Osteocyte (in vitro differentiated cells): ENCODE results near the gene SPDYA. TPM values are rescaled to one million over a fixed set of nuclear protein-coding genes. Genes with fewer than 3 reads are reported as not detected.

Source experiments
- DNase-seq: peaks from one replicate; pipeline ENCODE4 v3.0.0; 2021; ENCODE audit warnings: mixed read lengths; ENCODE audit not compliant: unreplicated experiment; ENCODE audit errors: extremely low spot score
- H3K27ac Mint-ChIP-seq: one replicate; pipeline ENCODE4 v1.8.0; 2021; ENCODE audit warnings: mild to moderate bottlenecking, mixed read lengths; ENCODE audit not compliant: unreplicated experiment
- H3K27me3 Mint-ChIP-seq: one replicate; pipeline ENCODE4 v1.8.0; 2021; ENCODE audit warnings: mixed read lengths; ENCODE audit not compliant: unreplicated experiment
- H3K36me3 Mint-ChIP-seq: one replicate; pipeline ENCODE4 v1.8.0; 2021; ENCODE audit warnings: mixed read lengths; ENCODE audit not compliant: unreplicated experiment
- H3K4me1 Mint-ChIP-seq: one replicate; pipeline ENCODE4 v1.8.0; 2021; ENCODE audit warnings: mixed read lengths; ENCODE audit not compliant: unreplicated experiment
- H3K4me3 Mint-ChIP-seq: one replicate; pipeline ENCODE4 v1.8.0; 2021; ENCODE audit warnings: mild to moderate bottlenecking, moderate library complexity, mixed read lengths; ENCODE audit not compliant: unreplicated experiment
- H3K9me3 Mint-ChIP-seq: one replicate; pipeline ENCODE4 v1.8.0; 2021; ENCODE audit warnings: mixed read lengths; ENCODE audit not compliant: unreplicated experiment
- CTCF ChIP-seq: fragments of 200-600 bp; sonication (generic); IDR thresholded peaks from 2 replicates; pipeline ENCODE4 v1.5.0; 2021; ENCODE audit warnings: antibody characterized with exemption, mild to moderate bottlenecking, moderate library complexity
- total RNA-seq: library from RNA; stranded (reverse); gene quantifications from 2 replicates; pipeline ENCODE4 v1.2.1, GENCODE V29; 2021

Gene SPDYA
- total RNA-seq, 1 donor from 2014 or later, result 0.62 TPM

GRCh38 chr2:28801726-28802125 lies 8.9 kb upstream of the SPDYA start:
- DNase-seq, result no peak
- Mint-ChIP-seq H3K4me3 (no peak overlapping the region), H3K9me3 (peaks cover 11% of the 10 kb centered on the region), H3K36me3 (peaks cover 54% of the 10 kb centered on the region), H3K4me1 (peaks cover 2% of the 10 kb centered on the region), H3K27me3 (no peaks in the 10 kb centered on the region), H3K27ac (peak overlapping the region; percentile 34)
- no peak for TF ChIP-seq CTCF

- Mint-ChIP-seq H3K36me3 (peaks cover 43% of the 10 kb centered on the region), H3K27ac (peak overlapping the region; percentile 52)
- no peak for TF ChIP-seq CTCF
Measured at GRCh38 chr2:28802975-28803429, 7.6 kb upstream of the SPDYA start.

DNA sequence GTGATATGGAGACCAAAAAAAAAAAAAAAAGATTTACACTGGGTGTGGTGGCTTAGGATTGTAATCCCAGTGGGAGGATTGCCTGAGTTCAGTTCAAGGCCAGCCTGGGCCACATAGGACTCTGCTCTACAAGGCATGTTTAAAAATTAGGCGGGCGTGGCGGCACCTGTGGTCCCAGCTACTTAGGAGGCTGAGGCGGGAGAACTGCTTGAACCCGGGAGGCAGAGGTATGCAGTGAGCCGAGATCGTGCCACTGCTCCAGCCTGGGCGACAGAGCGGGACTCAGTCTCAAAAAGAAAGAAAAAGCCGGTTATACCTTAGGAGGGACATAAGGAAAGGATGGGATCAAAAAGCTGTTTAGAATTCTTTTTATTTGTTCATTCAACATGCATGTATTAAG lies 707 bp upstream of the SPDYA start:
- Mint-ChIP-seq H3K9me3 (no peaks in the 10 kb centered on the region), H3K4me3 (peak overlapping the region; percentile 77), H3K36me3 (peaks cover 20% of the 10 kb centered on the region), H3K4me1 (peaks cover 12% of the 10 kb centered on the region), H3K27me3 (no peaks in the 10 kb centered on the region), H3K27ac (no peak overlapping the region)
- no peak for TF ChIP-seq CTCF
- DNase-seq, result no peak

More at GRCh38 chr2:28802975-28803429, 7.6 kb upstream of the SPDYA start:
- Mint-ChIP-seq H3K27me3 (no peaks in the 10 kb centered on the region), H3K4me1 (peaks cover 2% of the 10 kb centered on the region), H3K4me3 (no peak overlapping the region), H3K9me3 (no peaks in the 10 kb centered on the region)
- DNase-seq, result no peak

- Mint-ChIP-seq H3K4me1 (no peaks in the 10 kb centered on the region), H3K36me3 (no peaks in the 10 kb centered on the region), H3K27me3 (no peaks in the 10 kb centered on the region), H3K4me3 (no peak overlapping the region), H3K27ac (no peak overlapping the region), H3K9me3 (no peaks in the 10 kb centered on the region)
- TF ChIP-seq CTCF, result no peak
- DNase-seq, result no peak
Measured at GRCh38 chr2:28818053-28818452, 7.4 kb downstream of the SPDYA start.

DNA sequence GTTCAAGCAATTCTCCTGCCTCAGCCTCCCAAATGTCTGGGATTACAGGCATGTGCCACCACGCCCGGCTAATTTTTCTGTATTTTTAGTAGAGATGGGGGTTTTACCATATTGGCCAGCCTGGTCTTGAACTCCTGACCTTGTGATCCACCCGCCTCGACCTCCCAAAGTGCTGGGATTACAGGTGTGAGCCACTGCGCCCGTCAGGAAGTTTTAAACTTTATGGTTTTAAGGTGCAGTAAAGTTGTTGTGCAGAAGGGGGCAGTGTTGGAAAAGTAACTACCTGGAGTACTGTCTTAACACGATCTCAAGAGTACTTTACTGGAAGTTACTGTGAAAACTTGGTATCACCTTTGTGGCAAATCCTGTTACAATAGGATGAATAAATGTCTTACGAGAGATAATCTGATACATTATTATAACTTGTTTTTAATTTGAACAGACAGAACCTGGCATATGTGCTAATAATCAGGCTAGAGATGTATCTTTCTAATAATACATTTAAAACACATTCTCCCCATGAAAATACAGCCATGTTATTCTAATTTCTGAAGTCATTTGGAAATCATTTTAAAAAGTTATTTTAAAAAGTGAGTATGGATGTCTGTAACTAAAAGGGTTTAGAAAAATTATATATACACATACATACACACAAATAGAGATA lies 10.8 kb downstream of the SPDYA start:
- TF ChIP-seq CTCF, result peak; percentile 72
- Mint-ChIP-seq H3K27ac (no peak overlapping the region), H3K9me3 (no peaks in the 10 kb centered on the region), H3K4me3 (no peak overlapping the region), H3K36me3 (no peaks in the 10 kb centered on the region), H3K27me3 (no peaks in the 10 kb centered on the region), H3K4me1 (no peaks in the 10 kb centered on the region)
- DNase-seq, result no peak
